Liver (tissue), 3 donors: ENCODE measurements around the gene RCOR1.

Experiments used
- EGR1 ChIP-seq, 2 donors: IDR thresholded peaks; 2 replicates each; pipeline ENCODE4 v1.6.1; 2016 to 2018; ENCODE audit warnings: antibody characterized with exemption in 2 of 2, low read depth in 2 of 2
- JUND ChIP-seq, 2 donors: IDR thresholded peaks; 2 replicates each; pipeline ENCODE4 v1.6.1; 2016; ENCODE audit warnings: antibody characterized with exemption in 2 of 2
- NR2F2 ChIP-seq: IDR thresholded peaks from 2 replicates; pipeline ENCODE4 v1.6.1; 2016; ENCODE audit warnings: antibody characterized with exemption
- RAD21 ChIP-seq, 2 donors: IDR thresholded peaks; 2 replicates each; pipeline ENCODE4 v1.6.1; 2016; ENCODE audit warnings: antibody characterized with exemption in 2 of 2, mild to moderate bottlenecking in 2 of 2
- SP1 ChIP-seq: IDR thresholded peaks from 2 replicates; pipeline ENCODE4 v1.6.1; 2018; ENCODE audit warnings: antibody characterized with exemption, mild to moderate bottlenecking
- TAF1 ChIP-seq: conservative IDR thresholded peaks from 2 replicates; pipeline ENCODE4 v1.6.1; 2016; ENCODE audit warnings: antibody characterized with exemption, mild to moderate bottlenecking
- YY1 ChIP-seq: IDR thresholded peaks from 2 replicates; pipeline ENCODE4 v1.6.1; 2016; ENCODE audit warnings: antibody characterized with exemption, mild to moderate bottlenecking
- TF ChIP-seq, protein P1 (sequence below): IDR thresholded peaks from 2 replicates; pipeline ENCODE4 v1.6.1; 2016; ENCODE audit warnings: antibody characterized with exemption
- TF ChIP-seq, protein P2 (sequence below): fragments of 150-350 bp; IDR thresholded peaks from 2 replicates; pipeline ENCODE4 v1.5.1; 2017; ENCODE audit warnings: improper control_type of control experiment, low read depth, low read length; ENCODE audit not compliant: missing input control
- TF ChIP-seq, protein P3 (sequence below): IDR thresholded peaks from 2 replicates; pipeline ENCODE4 v1.6.1; 2016; ENCODE audit warnings: antibody characterized with exemption
- TF ChIP-seq, protein P4 (sequence below): IDR thresholded peaks from 2 replicates; pipeline ENCODE4 v1.6.1; 2016; ENCODE audit warnings: antibody characterized with exemption
- TF ChIP-seq, protein P5 (sequence below): IDR thresholded peaks from 2 replicates; pipeline ENCODE4 v1.6.1; 2016; ENCODE audit warnings: antibody characterized with exemption, mild to moderate bottlenecking
- donor health status: healthy.
- donor health status: healthy.

DNA sequence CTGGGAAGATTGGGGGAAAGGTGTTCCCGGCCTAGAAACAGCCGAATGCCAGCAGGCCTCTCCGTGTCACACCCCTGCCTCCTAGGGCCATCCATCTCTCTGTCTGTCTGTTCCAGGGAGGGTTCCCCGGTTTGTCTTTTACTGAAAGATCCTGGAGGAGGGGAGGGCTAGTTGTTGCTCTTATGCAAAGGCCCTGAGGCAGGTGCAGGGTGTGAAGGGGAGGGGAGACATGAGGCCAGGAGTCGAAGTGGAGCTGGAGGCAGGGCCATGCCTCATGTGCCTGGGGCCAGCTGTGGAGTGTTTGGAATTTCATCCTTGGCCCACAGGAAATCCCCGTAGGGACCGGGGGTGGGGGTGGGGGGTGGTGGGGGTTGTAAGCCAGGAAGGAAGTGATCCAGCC lies 8.7 kb upstream of the RCOR1 start:
- TF ChIP-seq, protein P1, sequence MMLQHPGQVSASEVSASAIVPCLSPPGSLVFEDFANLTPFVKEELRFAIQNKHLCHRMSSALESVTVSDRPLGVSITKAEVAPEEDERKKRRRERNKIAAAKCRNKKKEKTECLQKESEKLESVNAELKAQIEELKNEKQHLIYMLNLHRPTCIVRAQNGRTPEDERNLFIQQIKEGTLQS = no peak
- TF ChIP-seq, protein P2, sequence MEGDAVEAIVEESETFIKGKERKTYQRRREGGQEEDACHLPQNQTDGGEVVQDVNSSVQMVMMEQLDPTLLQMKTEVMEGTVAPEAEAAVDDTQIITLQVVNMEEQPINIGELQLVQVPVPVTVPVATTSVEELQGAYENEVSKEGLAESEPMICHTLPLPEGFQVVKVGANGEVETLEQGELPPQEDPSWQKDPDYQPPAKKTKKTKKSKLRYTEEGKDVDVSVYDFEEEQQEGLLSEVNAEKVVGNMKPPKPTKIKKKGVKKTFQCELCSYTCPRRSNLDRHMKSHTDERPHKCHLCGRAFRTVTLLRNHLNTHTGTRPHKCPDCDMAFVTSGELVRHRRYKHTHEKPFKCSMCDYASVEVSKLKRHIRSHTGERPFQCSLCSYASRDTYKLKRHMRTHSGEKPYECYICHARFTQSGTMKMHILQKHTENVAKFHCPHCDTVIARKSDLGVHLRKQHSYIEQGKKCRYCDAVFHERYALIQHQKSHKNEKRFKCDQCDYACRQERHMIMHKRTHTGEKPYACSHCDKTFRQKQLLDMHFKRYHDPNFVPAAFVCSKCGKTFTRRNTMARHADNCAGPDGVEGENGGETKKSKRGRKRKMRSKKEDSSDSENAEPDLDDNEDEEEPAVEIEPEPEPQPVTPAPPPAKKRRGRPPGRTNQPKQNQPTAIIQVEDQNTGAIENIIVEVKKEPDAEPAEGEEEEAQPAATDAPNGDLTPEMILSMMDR = no peak
- TF ChIP-seq TAF1 (no peak), YY1 (no peak), NR2F2 (no peak), JUND (IDR thresholded peaks at IDR 0.05) (no peak), SP1 (no peak), EGR1 (IDR thresholded peaks at IDR 0.05; ENCODE audit: low read depth in 2 of 2) (no peak), RAD21 (IDR thresholded peaks at IDR 0.05) (no peak)
- TF ChIP-seq, protein P3, sequence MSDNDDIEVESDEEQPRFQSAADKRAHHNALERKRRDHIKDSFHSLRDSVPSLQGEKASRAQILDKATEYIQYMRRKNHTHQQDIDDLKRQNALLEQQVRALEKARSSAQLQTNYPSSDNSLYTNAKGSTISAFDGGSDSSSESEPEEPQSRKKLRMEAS = no peak
- TF ChIP-seq, protein P4, sequence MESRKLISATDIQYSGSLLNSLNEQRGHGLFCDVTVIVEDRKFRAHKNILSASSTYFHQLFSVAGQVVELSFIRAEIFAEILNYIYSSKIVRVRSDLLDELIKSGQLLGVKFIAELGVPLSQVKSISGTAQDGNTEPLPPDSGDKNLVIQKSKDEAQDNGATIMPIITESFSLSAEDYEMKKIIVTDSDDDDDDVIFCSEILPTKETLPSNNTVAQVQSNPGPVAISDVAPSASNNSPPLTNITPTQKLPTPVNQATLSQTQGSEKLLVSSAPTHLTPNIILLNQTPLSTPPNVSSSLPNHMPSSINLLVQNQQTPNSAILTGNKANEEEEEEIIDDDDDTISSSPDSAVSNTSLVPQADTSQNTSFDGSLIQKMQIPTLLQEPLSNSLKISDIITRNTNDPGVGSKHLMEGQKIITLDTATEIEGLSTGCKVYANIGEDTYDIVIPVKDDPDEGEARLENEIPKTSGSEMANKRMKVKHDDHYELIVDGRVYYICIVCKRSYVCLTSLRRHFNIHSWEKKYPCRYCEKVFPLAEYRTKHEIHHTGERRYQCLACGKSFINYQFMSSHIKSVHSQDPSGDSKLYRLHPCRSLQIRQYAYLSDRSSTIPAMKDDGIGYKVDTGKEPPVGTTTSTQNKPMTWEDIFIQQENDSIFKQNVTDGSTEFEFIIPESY = no peak
- TF ChIP-seq, protein P5, sequence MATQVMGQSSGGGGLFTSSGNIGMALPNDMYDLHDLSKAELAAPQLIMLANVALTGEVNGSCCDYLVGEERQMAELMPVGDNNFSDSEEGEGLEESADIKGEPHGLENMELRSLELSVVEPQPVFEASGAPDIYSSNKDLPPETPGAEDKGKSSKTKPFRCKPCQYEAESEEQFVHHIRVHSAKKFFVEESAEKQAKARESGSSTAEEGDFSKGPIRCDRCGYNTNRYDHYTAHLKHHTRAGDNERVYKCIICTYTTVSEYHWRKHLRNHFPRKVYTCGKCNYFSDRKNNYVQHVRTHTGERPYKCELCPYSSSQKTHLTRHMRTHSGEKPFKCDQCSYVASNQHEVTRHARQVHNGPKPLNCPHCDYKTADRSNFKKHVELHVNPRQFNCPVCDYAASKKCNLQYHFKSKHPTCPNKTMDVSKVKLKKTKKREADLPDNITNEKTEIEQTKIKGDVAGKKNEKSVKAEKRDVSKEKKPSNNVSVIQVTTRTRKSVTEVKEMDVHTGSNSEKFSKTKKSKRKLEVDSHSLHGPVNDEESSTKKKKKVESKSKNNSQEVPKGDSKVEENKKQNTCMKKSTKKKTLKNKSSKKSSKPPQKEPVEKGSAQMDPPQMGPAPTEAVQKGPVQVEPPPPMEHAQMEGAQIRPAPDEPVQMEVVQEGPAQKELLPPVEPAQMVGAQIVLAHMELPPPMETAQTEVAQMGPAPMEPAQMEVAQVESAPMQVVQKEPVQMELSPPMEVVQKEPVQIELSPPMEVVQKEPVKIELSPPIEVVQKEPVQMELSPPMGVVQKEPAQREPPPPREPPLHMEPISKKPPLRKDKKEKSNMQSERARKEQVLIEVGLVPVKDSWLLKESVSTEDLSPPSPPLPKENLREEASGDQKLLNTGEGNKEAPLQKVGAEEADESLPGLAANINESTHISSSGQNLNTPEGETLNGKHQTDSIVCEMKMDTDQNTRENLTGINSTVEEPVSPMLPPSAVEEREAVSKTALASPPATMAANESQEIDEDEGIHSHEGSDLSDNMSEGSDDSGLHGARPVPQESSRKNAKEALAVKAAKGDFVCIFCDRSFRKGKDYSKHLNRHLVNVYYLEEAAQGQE = no peak
